ENCODE results near the gene ISG20L2. TPM values are rescaled to one million over a fixed set of nuclear protein-coding genes. Genes with fewer than 3 reads are reported as not detected.

ISG20L2 gene
- total RNA-seq, 6 experiments from 2014 or later, result 10.3 to 14.1 (median 12.2) TPM

DNA sequence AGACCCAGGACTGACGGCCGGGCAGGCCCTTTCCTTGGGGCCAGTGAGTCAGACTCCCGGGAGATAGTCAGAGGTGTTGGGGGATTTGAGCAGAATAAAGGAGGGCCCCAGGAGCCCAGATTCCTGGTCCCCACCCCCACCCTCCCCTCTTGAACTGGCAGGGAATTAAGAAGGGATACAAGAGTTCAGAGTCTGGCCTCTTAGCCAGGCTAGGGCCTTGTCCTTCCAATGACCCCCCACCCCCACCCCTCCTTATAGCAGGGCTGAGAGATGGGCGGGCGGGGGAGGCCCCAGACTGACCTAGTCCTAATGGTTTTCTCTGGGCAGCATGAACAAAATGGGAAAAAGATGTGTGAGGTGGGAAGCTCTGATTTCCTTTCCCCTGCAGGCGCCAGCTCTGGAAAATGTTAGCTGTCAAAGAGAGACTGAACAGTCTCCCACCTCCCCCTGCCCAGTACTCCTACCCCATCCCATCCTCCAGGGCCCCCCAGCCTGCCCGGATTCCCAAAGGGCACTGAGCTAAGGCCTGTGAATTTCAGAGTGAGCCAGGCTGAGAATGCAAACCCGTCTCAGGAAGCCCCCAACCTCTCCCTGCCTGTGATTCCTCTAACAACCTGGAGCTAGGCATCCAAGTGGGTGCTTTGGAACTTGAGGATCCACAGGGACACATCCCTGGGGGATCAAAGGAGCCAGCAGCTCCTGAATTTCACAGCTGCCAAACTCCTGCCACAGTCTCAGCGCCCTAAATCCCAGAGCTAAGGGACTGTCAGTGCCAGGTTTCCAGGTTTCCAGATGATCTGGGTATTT is 17.4 kb downstream of the ISG20L2 start:
- Histone ChIP-seq H3K4me3 (no peak overlapping the region), H3K36me3 (no peaks in the 10 kb centered on the region), H3K27me3 (peaks cover 0 to 3% of the 10 kb centered on the region in 2 donors), H3K4me1 (peaks cover 0 to under 1% (median under 1%) of the 10 kb centered on the region in 4 donors), H3K27ac (no peak overlapping the region), H3K9me3 (no peaks in the 10 kb centered on the region)
- WGBS (ENCODE audit: insufficient coverage, low coverage, low lambda C conversion rate, missing lambda C conversion rate), result 63% methylated on average over 6 of the region's 9 CpGs
- DNase-seq (no peak), ATAC-seq (no peak)
- intact Hi-C loops (cut with DNase I), result no loop called here
- no peak for TF ChIP-seq POLR2A (IDR thresholded peaks at IDR 0.05)
- TF ChIP-seq, protein P1, sequence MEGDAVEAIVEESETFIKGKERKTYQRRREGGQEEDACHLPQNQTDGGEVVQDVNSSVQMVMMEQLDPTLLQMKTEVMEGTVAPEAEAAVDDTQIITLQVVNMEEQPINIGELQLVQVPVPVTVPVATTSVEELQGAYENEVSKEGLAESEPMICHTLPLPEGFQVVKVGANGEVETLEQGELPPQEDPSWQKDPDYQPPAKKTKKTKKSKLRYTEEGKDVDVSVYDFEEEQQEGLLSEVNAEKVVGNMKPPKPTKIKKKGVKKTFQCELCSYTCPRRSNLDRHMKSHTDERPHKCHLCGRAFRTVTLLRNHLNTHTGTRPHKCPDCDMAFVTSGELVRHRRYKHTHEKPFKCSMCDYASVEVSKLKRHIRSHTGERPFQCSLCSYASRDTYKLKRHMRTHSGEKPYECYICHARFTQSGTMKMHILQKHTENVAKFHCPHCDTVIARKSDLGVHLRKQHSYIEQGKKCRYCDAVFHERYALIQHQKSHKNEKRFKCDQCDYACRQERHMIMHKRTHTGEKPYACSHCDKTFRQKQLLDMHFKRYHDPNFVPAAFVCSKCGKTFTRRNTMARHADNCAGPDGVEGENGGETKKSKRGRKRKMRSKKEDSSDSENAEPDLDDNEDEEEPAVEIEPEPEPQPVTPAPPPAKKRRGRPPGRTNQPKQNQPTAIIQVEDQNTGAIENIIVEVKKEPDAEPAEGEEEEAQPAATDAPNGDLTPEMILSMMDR (IDR thresholded peaks at IDR 0.05), result no peak

DNA sequence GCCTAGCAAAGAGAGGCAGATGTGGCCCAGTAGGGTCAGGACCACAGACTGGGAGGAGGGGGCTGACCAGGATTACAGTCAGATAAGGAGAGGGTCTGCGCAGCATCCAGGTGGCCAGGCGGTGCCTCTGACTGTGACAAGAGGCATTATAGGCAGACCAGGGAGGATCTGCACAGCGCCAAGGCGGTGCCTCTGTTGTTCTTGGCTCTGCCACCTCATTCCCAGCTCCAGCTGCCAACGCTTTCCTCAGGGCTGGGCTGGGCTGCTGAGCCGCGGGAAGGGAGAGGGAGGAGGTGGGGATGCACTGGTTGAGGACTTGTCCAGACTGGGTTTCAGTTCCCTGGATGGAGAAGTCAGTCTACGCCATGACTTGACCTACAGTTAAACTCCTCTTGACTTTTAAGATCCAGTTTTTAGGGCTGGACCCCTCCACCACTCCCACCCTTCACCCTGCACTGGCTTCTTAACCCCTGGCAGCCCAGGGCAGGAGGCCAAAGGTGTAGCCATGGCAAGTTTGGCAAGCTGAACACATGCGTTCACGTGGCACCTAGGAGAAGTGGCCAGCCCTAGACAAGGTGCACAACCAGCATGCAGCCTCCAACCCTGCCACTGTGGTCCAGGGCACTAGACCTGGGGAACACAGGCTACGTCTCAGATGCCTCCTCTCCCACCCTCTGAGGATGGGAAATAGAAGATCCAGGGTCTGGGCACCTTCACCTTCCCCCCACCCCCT is 18.6 kb downstream of the ISG20L2 start:
- DNase-seq, result no peak
- peak; percentile 20 to 63 (median 41) for ATAC-seq

DNA sequence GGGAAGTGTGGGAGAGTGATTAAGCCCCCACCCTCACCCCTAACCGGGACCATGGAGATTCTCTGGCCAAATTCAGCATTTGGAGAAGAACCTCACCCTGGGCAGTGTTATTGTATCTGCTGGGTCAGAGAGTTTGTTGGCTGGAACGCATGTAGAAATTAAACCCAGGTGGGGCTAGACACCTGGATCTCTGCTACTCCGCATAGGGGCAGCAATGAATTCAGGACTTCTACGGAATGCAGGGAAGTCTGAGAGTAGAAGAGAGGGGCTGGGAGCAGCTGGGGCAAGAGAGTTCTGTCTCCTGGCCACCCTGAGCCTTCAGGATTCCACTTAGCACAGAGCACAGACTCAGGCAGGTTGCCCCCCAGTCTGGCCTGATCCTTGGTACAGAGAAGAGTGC is 19.5 kb downstream of the ISG20L2 start:
- no peaks in the 10 kb centered on the region for H3K9me3 ChIP-seq
- no peaks in the 10 kb centered on the region for H3K36me3 ChIP-seq
- H3K4me3 ChIP-seq, result no peak overlapping the region
- intact Hi-C loops (cut with DNase I), result no loop called here
- H3K4me1 ChIP-seq, result peaks cover 0 to 16% (median 9%) of the 10 kb centered on the region in 4 donors
- H3K27me3 ChIP-seq, result peaks cover 0 to 24% of the 10 kb centered on the region in 2 donors
- 67% methylated on average over 2 of the region's 4 CpGs for WGBS (ENCODE audit: insufficient coverage, low coverage, low lambda C conversion rate, missing lambda C conversion rate)
- no peak overlapping the region for H3K27ac ChIP-seq
- no peak for ATAC-seq
- TF ChIP-seq, protein P1 (IDR thresholded peaks at IDR 0.05), result no peak
- TF ChIP-seq POLR2A (IDR thresholded peaks at IDR 0.05), result no peak
- DNase-seq, result no peak

More for the DNA sequence above, 18.6 kb downstream of the ISG20L2 start:
- TF ChIP-seq, protein P1 (IDR thresholded peaks at IDR 0.05), result no peak
- TF ChIP-seq POLR2A (IDR thresholded peaks at IDR 0.05), result no peak
- Histone ChIP-seq H3K4me1 (peaks cover 0 to 13% (median 8%) of the 10 kb centered on the region in 4 donors), H3K9me3 (no peaks in the 10 kb centered on the region), H3K4me3 (no peak overlapping the region), H3K27me3 (peaks cover 0 to 15% of the 10 kb centered on the region in 2 donors), H3K36me3 (no peaks in the 10 kb centered on the region), H3K27ac (no peak overlapping the region)
- intact Hi-C loops (cut with DNase I), result no loop called here
- 80% methylated on average over 1 of the region's 11 CpGs for WGBS (ENCODE audit: insufficient coverage, low coverage, low lambda C conversion rate, missing lambda C conversion rate)

DNA sequence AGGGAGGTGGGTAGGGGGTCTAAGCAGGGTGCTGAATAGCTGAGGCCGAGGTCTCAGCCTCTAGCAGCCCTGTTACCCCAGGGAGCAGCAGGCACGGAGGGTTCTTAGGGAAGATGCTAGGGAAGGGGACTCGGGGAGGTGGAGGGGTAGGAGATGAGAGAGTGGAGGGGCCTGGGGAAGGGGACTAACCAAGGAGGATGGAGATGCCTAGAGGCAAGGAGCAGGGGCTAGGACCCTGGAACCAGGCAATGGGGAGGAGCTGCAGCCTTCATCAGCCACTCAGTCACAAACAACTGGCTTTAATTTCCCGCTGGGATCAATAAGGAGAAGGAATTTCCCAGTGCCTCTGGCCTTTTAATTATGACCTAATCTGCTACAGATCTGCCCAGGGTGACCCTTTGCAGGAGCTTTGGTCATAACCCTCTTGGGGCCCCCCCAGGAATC is 20.3 kb downstream of the ISG20L2 start:
- intact Hi-C loops (cut with DNase I), result no loop called here
- no peak overlapping the region for H3K4me3 ChIP-seq
- H3K27me3 ChIP-seq, result peaks cover 0 to 30% of the 10 kb centered on the region in 2 donors
- ATAC-seq (no peak), DNase-seq (no peak)
- peaks cover 0 to 16% (median 9%) of the 10 kb centered on the region in 4 donors for H3K4me1 ChIP-seq
- no peak for TF ChIP-seq POLR2A (IDR thresholded peaks at IDR 0.05)
- TF ChIP-seq, protein P1 (IDR thresholded peaks at IDR 0.05), result no peak
- no peaks in the 10 kb centered on the region for H3K36me3 ChIP-seq
- 38% methylated on average over 3 of the region's 4 CpGs for WGBS (ENCODE audit: insufficient coverage, low coverage, low lambda C conversion rate, missing lambda C conversion rate)
- no peaks in the 10 kb centered on the region for H3K9me3 ChIP-seq
- no peak overlapping the region for H3K27ac ChIP-seq
